Measurements from ENCODE around the gene ZNF148.

Gene ZNF148

DNA sequence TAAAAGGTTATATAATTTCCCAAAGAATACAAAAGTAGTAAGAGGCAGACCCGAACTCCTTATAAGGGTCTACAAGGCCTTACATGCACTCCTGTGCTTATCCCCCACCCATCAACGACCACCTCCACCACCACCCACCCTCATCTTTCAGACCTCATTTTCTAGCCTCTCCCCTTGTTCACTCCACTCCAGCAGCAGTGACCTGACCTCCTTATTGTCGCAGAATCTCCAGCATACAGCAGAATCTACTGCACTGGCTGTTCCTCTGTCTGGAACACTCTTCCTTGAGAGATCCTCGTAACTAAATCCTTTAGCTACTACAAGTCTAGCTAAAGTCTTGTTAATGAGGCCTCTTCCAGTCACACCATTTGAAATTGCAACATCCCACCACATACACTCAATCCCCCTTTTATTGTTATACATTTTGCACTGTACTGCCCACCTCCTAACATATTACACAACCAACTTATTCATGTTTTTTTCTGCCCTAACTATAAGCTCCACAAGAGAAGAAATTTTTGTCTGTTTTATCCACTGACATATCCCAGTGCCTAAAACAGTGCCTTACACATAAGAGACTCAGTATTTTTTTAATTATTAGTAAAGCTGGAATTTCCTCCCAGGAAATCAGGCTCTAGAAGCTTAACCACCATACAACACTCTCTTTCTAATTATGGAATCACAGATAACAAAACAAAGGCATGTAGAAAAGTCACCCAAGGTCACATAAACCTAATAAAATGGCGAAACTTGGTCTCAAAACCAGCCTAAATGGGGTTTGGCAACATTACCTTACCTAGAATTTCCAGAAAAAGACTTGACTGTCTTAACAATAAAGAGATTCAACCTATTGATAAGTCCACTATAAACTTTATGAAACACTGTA, 40.2 kb downstream of the ZNF148 start:
- no peak overlapping the region for H3K4me3 ChIP-seq (ENCODE audit: low read depth, low read length)
- TF ChIP-seq, protein P1, sequence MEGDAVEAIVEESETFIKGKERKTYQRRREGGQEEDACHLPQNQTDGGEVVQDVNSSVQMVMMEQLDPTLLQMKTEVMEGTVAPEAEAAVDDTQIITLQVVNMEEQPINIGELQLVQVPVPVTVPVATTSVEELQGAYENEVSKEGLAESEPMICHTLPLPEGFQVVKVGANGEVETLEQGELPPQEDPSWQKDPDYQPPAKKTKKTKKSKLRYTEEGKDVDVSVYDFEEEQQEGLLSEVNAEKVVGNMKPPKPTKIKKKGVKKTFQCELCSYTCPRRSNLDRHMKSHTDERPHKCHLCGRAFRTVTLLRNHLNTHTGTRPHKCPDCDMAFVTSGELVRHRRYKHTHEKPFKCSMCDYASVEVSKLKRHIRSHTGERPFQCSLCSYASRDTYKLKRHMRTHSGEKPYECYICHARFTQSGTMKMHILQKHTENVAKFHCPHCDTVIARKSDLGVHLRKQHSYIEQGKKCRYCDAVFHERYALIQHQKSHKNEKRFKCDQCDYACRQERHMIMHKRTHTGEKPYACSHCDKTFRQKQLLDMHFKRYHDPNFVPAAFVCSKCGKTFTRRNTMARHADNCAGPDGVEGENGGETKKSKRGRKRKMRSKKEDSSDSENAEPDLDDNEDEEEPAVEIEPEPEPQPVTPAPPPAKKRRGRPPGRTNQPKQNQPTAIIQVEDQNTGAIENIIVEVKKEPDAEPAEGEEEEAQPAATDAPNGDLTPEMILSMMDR (IDR thresholded peaks at IDR 0.05; ENCODE audit: low read depth, low read length): no peak
- in situ Hi-C loops (cut with HindIII; ENCODE audit: low sequenced_read_pairs): no loop called here
- no peak for DNase-seq (ENCODE audit: low read depth, low spot score)

DNA sequence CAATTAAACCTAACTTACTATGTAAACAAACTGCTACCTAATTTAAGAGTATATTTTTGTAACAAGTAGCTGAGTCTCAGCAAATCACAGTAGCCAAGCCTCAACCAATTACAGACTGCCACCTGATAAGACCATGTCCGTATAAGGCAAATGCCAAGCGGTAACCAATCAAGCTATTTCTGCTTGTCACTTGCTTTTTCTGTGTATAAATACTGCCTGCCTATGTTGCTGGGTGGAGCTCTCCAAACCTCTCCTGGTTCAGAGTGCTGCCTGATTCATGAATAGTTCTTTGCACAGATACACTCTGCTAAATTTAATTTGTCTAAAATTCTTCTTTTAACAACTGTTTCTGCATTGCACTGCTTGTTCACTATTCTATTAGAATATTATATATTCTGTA, 42.6 kb downstream of the ZNF148 start:
- in situ Hi-C loops (cut with HindIII; ENCODE audit: low sequenced_read_pairs): no loop called here
- TF ChIP-seq, protein P1 (IDR thresholded peaks at IDR 0.05; ENCODE audit: low read depth, low read length): no peak
- DNase-seq (ENCODE audit: low read depth, low spot score): no peak
- no peak overlapping the region for H3K4me3 ChIP-seq (ENCODE audit: low read depth, low read length)

DNA sequence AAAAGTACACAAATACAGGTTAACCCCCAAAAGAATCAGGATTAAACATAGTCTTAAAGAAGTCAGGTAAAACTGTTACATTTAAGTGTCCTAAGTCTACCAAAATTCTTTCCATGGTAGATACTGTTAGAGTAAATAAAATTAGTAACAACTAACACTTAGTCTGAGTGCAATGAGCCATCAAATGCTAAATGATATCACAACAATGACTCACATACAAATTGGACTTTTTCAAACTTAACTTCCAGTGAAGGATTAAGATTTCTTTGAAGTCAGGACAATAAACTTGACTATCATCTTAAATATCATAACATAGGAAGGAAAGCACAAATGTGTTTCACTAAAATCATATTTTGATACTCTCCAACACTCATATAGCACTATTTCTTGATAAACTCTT, 43.9 kb downstream of the ZNF148 start:
- DNase-seq (ENCODE audit: low read depth, low spot score): peak; percentile 13
- TF ChIP-seq, protein P1 (IDR thresholded peaks at IDR 0.05; ENCODE audit: low read depth, low read length): no peak
- H3K4me3 ChIP-seq (ENCODE audit: low read depth, low read length): no peak overlapping the region
- in situ Hi-C loops (cut with HindIII; ENCODE audit: low sequenced_read_pairs): no loop called here

DNA sequence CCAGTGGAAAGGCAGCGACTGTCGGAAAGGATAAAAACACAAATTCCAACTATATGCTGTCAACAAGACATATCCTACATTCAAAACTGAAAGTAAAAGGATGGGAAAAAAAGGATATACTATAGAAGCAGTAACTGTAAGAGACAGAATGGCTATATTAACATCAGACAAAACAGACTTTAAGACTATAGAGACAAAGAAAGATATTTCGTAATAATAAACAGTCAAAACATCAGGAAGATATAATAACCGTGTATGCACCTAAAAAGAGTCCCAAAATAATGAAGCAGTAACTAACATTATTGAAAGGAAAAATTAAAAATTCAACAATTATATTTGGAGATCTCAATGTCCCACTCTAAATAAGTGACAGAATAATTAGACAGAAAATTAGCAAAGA, 48.2 kb downstream of the ZNF148 start:
- H3K4me3 ChIP-seq (ENCODE audit: low read depth, low read length): no peak overlapping the region
- no peak for DNase-seq (ENCODE audit: low read depth, low spot score)
- in situ Hi-C loops (cut with HindIII; ENCODE audit: low sequenced_read_pairs): no loop called here
- TF ChIP-seq, protein P1 (IDR thresholded peaks at IDR 0.05; ENCODE audit: low read depth, low read length): no peak

DNA sequence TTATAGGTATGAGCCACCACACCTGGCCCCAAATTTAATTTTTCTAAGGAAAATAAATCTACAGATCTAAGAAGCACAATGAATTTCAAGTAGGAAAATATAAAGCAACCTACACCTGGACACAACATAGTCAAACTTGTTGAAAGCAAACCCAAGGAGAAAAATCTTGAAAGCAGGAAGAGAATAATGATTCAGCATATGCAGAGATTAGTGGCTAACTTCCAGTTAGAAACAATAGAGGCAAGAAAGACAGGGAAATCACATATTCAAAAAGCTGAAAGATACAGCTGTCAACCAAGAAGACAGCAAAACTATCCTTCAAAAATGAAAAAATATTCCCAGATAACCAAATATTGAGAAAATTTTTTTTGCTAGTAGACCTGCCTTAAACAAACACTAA, 49.4 kb downstream of the ZNF148 start:
- in situ Hi-C loops (cut with HindIII; ENCODE audit: low sequenced_read_pairs): no loop called here
- H3K4me3 ChIP-seq (ENCODE audit: low read depth, low read length): no peak overlapping the region
- TF ChIP-seq, protein P1 (IDR thresholded peaks at IDR 0.05; ENCODE audit: low read depth, low read length): no peak
- no peak for DNase-seq (ENCODE audit: low read depth, low spot score)

DNA sequence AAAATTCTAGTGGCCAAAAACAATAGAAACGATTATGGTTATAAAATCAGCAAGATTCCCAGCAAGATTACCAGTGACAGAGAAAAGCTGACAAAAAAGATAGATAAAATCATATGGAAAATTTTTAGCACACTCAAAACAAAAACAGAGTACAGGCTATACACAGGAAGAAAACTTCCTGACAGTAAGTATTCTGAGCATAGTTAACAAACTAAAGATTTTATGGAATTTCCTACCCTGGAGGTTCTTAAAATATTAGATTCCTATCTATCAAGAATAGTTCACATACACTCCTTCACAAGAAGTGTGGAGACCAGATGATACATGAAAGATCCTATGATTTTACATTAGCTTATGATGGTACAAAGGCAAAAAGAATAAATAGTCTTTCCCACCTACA, 50.8 kb downstream of the ZNF148 start:
- TF ChIP-seq, protein P1 (IDR thresholded peaks at IDR 0.05; ENCODE audit: low read depth, low read length): no peak
- DNase-seq (ENCODE audit: low read depth, low spot score): no peak
- in situ Hi-C loops (cut with HindIII; ENCODE audit: low sequenced_read_pairs): no loop called here
- no peak overlapping the region for H3K4me3 ChIP-seq (ENCODE audit: low read depth, low read length)

Measured in astrocyte of the spinal cord (primary cell).